Measurements from ENCODE around the gene PLEKHG4B.

GRCh38 chr5:169071-169727 lies 77.2 kb downstream of the PLEKHG4B start:
- TF ChIP-seq TP53 (CRISPR knock-in tag; IDR thresholded peaks at IDR 0.05) (no peak), CTCF (IDR thresholded peaks at IDR 0.05) (no peak), PREB (CRISPR knock-in tag; IDR thresholded peaks at IDR 0.05; ENCODE audit: borderline replicate concordance) (no peak)

Data from WTC11 (cell line).